Amygdala (tissue), 56 donors: ENCODE measurements around the gene ATXN1.

Experiments used
- DNase-seq, 56 donors: peaks; one replicate each; lab custom pipeline; 2025; lab: John Stamatoyannopoulos, UW

ATXN1 gene

GRCh38 chr6:16764188-16764950 is 3.1 kb upstream of the ATXN1 start:
- DNase-seq, result no peak

DNA sequence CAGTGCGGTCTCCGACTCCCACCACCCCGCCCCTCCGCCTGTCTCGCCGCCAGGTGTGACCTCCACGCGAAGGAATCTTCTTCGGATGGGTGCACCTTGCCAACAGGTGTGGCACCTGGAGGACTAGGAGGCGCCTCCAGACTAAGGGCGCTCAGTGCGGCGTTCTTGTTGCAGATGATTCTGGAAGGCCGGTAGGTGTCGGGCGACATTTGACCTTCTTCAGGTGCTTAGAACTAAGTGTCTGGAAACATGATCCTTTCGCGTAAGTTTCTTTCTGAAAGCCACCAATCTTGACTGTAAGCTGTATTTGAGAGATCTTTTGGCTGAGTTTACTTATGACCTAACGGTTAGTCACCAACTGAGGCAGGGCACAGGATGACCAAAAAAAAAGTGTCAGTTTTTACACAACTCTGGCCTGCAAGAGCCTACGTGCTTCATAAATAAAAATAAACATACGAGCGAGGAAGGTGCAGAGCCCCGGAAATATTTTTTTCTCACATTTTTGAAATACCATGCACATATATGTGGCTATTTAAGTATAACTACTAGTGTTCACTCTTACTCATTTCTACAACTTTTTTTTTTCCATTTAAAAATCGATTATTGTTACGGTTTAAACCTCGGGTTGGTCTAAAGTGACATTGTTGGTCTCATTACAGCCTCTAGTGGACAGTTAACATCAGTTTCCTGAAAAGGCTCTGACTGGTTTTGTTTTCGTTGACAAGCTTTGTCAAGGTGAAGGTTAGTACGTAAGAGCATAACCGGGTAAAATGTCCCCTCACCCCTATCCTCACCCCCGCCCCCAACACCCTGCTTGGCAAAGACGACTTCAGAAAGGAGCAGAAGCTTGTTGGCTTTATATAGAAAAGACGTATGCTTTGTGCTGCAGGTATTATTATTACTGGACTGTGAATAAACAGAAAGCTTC is 1.6 kb upstream of the ATXN1 start:
- DNase-seq, result peak in 5 of 56 donors; percentile 17 to 48 (median 30)

DNA sequence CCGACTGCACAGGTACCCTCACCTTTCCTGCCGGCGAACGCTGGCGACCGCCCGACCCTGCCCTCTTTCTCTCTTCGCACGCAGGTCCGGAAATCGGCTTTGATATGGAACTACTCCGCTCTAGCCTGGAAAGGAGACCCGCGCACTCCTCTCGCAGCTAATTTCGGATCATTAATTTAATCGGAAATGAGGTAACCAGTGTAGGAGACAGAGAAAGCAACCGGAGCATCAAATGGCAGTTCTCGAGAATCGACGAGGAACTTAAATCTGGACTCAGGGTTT is 949 bp upstream of the ATXN1 start:
- peak in 2 of 56 donors; percentile 50 to 59 for DNase-seq

GRCh38 chr6:16761471-16762267 is 409 bp upstream of the ATXN1 start:
- peak in 55 of 56 donors; percentile 22 to 88 (median 74) for DNase-seq

GRCh38 chr6:16759646-16760515 is 1.4 kb downstream of the ATXN1 start:
- DNase-seq, result peak in 55 of 56 donors; percentile 24 to 86 (median 73)

DNA sequence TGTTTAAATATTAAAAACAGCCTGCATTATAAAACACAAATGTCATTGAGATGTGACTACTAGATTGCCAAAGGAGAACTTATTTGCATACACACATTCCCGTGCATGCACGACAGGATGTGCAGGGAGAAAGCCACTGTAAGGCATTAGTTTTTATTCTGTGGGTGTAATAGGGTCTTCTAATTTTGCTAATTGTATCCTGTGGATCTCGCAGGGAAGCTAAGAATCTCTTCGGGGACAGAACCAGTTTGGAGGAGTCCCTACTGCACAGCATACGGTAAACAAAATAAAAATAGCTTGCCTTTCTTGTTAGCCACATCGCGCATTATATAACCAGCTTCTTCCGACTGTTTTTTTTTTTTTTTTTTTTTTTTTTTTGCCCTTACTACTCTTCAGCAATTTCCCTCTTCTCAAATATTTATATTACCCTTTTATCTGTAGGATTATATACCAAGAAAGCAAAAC is 2.0 kb downstream of the ATXN1 start:
- peak in 9 of 56 donors; percentile 15 to 48 (median 34) for DNase-seq

GRCh38 chr6:16758163-16758975 is 2.9 kb downstream of the ATXN1 start:
- peak in 8 of 56 donors; percentile 11 to 62 (median 28) for DNase-seq

- no peak for DNase-seq
Observed at GRCh38 chr6:16757332-16757731, 3.9 kb downstream of the ATXN1 start.

GRCh38 chr6:16756660-16757255 is 4.5 kb downstream of the ATXN1 start:
- no peak for DNase-seq

- no peak for DNase-seq
Observed at GRCh38 chr6:16755544-16755943, 5.7 kb downstream of the ATXN1 start.

DNA sequence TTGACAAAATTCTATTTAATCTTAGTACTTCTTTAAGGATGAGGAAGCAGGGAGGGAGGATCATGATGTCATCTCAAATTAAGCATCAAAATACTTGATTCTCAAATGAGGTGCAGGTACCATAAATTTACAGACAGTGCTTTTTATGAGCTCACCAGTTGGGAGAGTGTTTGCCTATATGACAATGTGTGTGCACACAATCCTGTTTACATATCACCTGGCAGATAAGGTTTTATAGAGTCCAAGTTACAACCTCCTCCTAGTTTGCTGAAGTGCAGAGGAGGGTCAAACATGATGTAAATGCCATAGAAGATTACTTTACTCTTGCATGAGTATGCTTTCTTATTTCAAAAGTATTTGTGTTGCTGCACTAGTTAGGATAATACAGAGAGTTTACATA is 6.4 kb downstream of the ATXN1 start:
- no peak for DNase-seq

GRCh38 chr6:16754274-16754673 is 7.0 kb downstream of the ATXN1 start:
- no peak for DNase-seq

DNA sequence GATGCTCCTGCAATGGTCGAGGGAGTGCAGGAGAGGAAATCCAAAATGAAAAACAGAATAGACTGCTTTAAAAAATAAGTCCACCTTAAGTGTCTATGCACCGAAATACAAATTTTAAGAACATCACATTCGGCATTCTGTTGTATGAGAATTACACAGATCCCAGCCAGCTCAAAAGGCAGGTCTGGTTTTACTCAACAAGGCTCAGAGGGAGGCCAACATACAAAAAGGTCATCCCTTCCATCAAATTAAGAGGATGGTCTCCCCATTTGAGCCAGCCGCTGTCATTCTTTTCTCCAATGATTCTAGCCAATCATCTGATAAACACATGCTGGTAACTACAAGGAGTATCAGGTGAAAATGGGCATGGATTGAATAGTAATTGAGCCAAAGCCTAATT is 7.9 kb downstream of the ATXN1 start:
- no peak for DNase-seq

DNA sequence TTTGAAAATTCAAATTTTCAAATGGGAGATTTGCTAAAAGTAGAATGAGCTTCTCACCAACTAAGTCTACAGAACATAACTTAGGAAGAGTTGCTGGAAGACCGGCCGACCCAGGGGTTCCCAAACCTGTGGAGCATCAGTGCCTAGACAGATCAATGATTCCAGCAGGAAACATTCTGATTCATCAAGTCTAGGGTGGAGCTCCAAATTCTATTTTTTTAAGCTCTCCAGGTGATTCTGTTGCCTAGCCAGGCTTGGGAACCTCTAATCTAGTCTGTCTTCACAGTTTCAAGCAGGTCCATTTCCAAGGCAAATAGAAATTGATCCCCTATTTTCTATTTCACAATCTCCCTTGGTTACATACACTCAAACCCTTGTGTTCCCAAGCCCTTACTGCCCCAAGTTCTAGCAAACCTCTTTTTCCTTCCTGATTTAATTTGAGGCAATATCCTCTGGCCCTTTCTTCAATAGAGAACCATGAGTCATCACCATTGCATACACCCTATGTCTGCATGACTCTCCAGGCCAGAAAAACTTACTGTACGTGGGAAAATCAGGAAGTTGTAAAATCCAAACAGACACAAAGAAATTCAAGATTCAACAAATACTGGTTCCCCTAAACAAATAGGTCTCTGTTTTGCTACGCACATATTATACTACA is 8.9 kb downstream of the ATXN1 start:
- no peak for DNase-seq

GRCh38 chr6:16751251-16751946 is 9.9 kb downstream of the ATXN1 start:
- no peak for DNase-seq

DNA sequence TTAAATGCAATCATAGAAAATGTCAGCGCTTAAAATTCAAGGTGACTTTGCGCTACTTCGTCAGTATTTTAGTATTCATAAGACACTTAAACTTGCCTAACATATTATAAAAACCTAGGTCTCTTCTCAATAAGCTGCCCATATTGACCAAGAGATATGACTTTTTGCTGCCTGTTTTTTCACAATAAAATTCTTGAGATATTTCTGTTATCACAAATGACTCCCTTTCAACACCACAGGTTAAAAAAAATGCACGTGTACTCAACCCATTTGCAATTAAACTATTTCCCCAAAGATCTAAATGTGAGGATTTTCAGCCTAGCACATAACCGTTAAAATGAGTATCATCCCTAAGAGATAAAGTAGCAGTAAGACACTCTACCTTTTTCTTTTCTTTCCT is 10.7 kb downstream of the ATXN1 start:
- no peak for DNase-seq
